Stomach (tissue), 9 donors: Measurements from ENCODE around the gene GAD2. TPM values are rescaled to one million over a fixed set of nuclear protein-coding genes. Genes with fewer than 3 reads are reported as not detected.

Experiments
- DNase-seq, 2 donors: peaks; one replicate each; pipeline versions ENCODE4 v3.0.0 to v3.0.0-alpha.2; 2013 to 2019
- H3K27ac ChIP-seq, 5 donors: fragments of 200-600 bp in 4 of 5; sonication (generic) in 4 of 5; one replicate each; pipeline ENCODE4 v1.5.1; 2013 to 2019; ENCODE audit warnings: mild to moderate bottlenecking in 1 of 5, moderate library complexity in 1 of 5
- H3K27me3 ChIP-seq, 3 donors: fragments of 200-600 bp; sonication (generic); one replicate each; pipeline ENCODE4 v1.5.1; 2017 to 2019; ENCODE audit warnings: mixed run types in 1 of 3
- H3K36me3 ChIP-seq, 4 donors: fragments of 200-600 bp; sonication (generic); 1 replicate in 3 of 4; 2 replicates in 1 of 4; pipeline ENCODE4 v1.5.1; 2016 to 2019
- H3K4me1 ChIP-seq, 4 donors: fragments of 200-600 bp; sonication (generic); one replicate each; pipeline ENCODE4 v1.5.1; 2016 to 2019
- H3K4me3 ChIP-seq, 4 donors: fragments of 200-600 bp; sonication (generic) in 3 of 4; one replicate each; pipeline ENCODE4 v1.5.1; 2016 to 2019; ENCODE audit warnings: mild to moderate bottlenecking in 1 of 4
- H3K9me3 ChIP-seq, 4 donors: fragments of 200-600 bp; sonication (generic); one replicate each; pipeline ENCODE4 v1.5.1; 2016 to 2019
- CTCF ChIP-seq, 7 experiments: fragments of 450-650 bp in 4 of 7; fragments of 200-600 bp in 3 of 7; sonication (generic) in 3 of 7; IDR thresholded peaks; one replicate each; pipeline ENCODE4 v1.5.1; 2016 to 2019; ENCODE audit warnings: antibody characterized with exemption in 7 of 7, control low read depth in 2 of 7, mild to moderate bottlenecking in 1 of 7
- EP300 ChIP-seq: sonication (generic); formaldehyde crosslinking; IDR thresholded peaks from one replicate; pipeline ENCODE4 v1.6.1; 2017; ENCODE audit warnings: antibody characterized with exemption
- POLR2A ChIP-seq, 4 donors: fragments of 450-650 bp; IDR thresholded peaks; one replicate each; pipeline ENCODE4 v1.6.1; 2016; ENCODE audit warnings: antibody characterized with exemption in 4 of 4, control low read depth in 2 of 4, mild to moderate bottlenecking in 1 of 4, moderate library complexity in 1 of 4
- POLR2AphosphoS5 ChIP-seq, 3 donors: sonication (generic); formaldehyde crosslinking; IDR thresholded peaks; one replicate each; pipeline ENCODE4 v1.6.1; 2016; ENCODE audit warnings: antibody characterized with exemption in 3 of 3
- WGBS, 5 donors: extraction: QIAGEN DNeasy Blood & Tissue Kit in 3 of 5; methylation state at CpG; one replicate each; pipeline versions ENCODE4 v1.1.5 to v1.1.7; 2013 to 2018; 5-methylcytosine and 5-hydroxymethylcytosine counted together
- intact Hi-C: fragments of 100-400 bp; cut with DNase I; formaldehyde crosslinking; loops from one replicate; pipeline ENCODE4 v1.15.1; 2023; ENCODE audit warnings: low total_unique reads
- polyA plus RNA-seq, 3 donors: library from polyadenylated mRNA; stranded (reverse); fragments of 200-250 nt; gene quantifications; one replicate each; pipeline ENCODE4 v1.2.3, GENCODE V29; 2013
- total RNA-seq, 5 donors: library from RNA; depleted of rRNA; stranded (reverse); fragments of >200 nt; gene quantifications; one replicate each; pipeline versions ENCODE4 v1.1.0 to v1.2.3, GENCODE V29; 2014 to 2016
- donor health status: healthy with polysubstance abuse.
- donor health status: Bipolar disorder and iron deficiency.
- donor health status: healthy.

The GAD2 gene
- total and polyA plus RNA-seq, 8 donors: 0.15 to 1.1 (median 0.55) TPM; not detected in 4

- TF ChIP-seq POLR2A (IDR thresholded peaks at IDR 0.05) (no peak), CTCF (IDR thresholded peaks at IDR 0.05) (no peak)
- H3K27ac ChIP-seq: no peak overlapping the region
- H3K4me1 ChIP-seq: peaks cover 8 to 18% (median 15%) of the 10 kb centered on the region in 4 donors
- WGBS, 5 donors: 16 to 37% (median 23%) methylated on average over 3 to 9 of the region's 9 CpGs
- H3K27me3 ChIP-seq: peaks cover 15 to 83% (median 42%) of the 10 kb centered on the region in 3 donors
- DNase-seq: no peak
- H3K36me3 ChIP-seq: no peaks in the 10 kb centered on the region
- H3K9me3 ChIP-seq: no peaks in the 10 kb centered on the region
- intact Hi-C loops: no loop called here
- no peak overlapping the region for H3K4me3 ChIP-seq
Measured at GRCh38 chr10:26221541-26221940, 5.0 kb downstream of the GAD2 start.

GRCh38 chr10:26222563-26222962 is 6.0 kb downstream of the GAD2 start:
- no peaks in the 10 kb centered on the region for H3K36me3 ChIP-seq
- H3K27ac ChIP-seq: no peak overlapping the region
- intact Hi-C loops: no loop called here
- no peaks in the 10 kb centered on the region for H3K9me3 ChIP-seq
- H3K4me3 ChIP-seq: no peak overlapping the region
- DNase-seq: no peak
- WGBS, 5 donors: 12 to 28% (median 18%) methylated on average over 3 of the region's 3 CpGs
- TF ChIP-seq CTCF (IDR thresholded peaks at IDR 0.05): no peak
- no peak for TF ChIP-seq EP300
- TF ChIP-seq POLR2AphosphoS5 (IDR thresholded peaks at IDR 0.05): no peak
- no peak for TF ChIP-seq POLR2A (IDR thresholded peaks at IDR 0.05)
- H3K27me3 ChIP-seq: peaks cover 6 to 75% (median 32%) of the 10 kb centered on the region in 3 donors
- peaks cover 6 to 8% (median 7%) of the 10 kb centered on the region in 4 donors for H3K4me1 ChIP-seq

GRCh38 chr10:26225322-26225721 is 8.7 kb downstream of the GAD2 start:
- Histone ChIP-seq H3K4me3 (no peak overlapping the region), H3K4me1 (no peaks in the 10 kb centered on the region), H3K9me3 (no peaks in the 10 kb centered on the region), H3K27me3 (peaks cover 0 to 61% (median 13%) of the 10 kb centered on the region in 3 donors), H3K27ac (no peak overlapping the region), H3K36me3 (no peaks in the 10 kb centered on the region)
- no peak for DNase-seq
- no peak for TF ChIP-seq EP300
- no peak for TF ChIP-seq POLR2AphosphoS5 (IDR thresholded peaks at IDR 0.05)
- intact Hi-C loops: no loop called here
- 33 to 43% (median 38%) methylated on average over 4 of the region's 4 CpGs for WGBS, 5 donors

GRCh38 chr10:26227786-26228185 is 11.2 kb downstream of the GAD2 start:
- no peak for TF ChIP-seq POLR2A (IDR thresholded peaks at IDR 0.05)
- Histone ChIP-seq H3K4me1 (no peaks in the 10 kb centered on the region), H3K36me3 (no peaks in the 10 kb centered on the region), H3K9me3 (no peaks in the 10 kb centered on the region), H3K27me3 (peaks cover 0 to 37% (median 0%) of the 10 kb centered on the region in 3 donors), H3K4me3 (no peak overlapping the region), H3K27ac (no peak overlapping the region)
- DNase-seq: no peak
- intact Hi-C loops: no loop called here
- 82 to 96% (median 90%) methylated on average over 4 to 5 of the region's 5 CpGs for WGBS, 5 donors

GRCh38 chr10:26232174-26232573 is 15.6 kb downstream of the GAD2 start:
- no peaks in the 10 kb centered on the region for H3K36me3 ChIP-seq
- no peaks in the 10 kb centered on the region for H3K4me1 ChIP-seq
- no peak for DNase-seq
- no peak for TF ChIP-seq EP300
- TF ChIP-seq POLR2AphosphoS5 (IDR thresholded peaks at IDR 0.05): no peak
- no peak for TF ChIP-seq CTCF (IDR thresholded peaks at IDR 0.05)
- no peak for TF ChIP-seq POLR2A (IDR thresholded peaks at IDR 0.05)
- no peak overlapping the region for H3K27ac ChIP-seq
- intact Hi-C loops: no loop called here
- no peaks in the 10 kb centered on the region for H3K9me3 ChIP-seq
- H3K27me3 ChIP-seq: peaks cover 0 to 15% (median 0%) of the 10 kb centered on the region in 3 donors
- WGBS, 5 donors: 78 to 93% (median 91%) methylated on average over 4 to 5 of the region's 5 CpGs
- no peak overlapping the region for H3K4me3 ChIP-seq
